CD4-positive, alpha-beta T cell treated with Interleukin-1 beta for 1 hour (primary cell): Measurements from ENCODE around the gene LY6G6F.

Experiments
- DNase-seq, 2 donors: peaks; one replicate each; pipeline ENCODE4 v3.0.0-alpha.2; 2020 to 2022

Gene LY6G6F

GRCh38 chr6:31725502-31726350 is 19.1 kb downstream of the LY6G6F start:
- no peak for DNase-seq

- peak in 1 of 2 donors; percentile 77 for DNase-seq
Observed at GRCh38 chr6:31727034-31727716, 20.5 kb downstream of the LY6G6F start.

GRCh38 chr6:31727717-31728671 is 21.3 kb downstream of the LY6G6F start:
- peak in 1 of 2 donors; percentile 28 for DNase-seq

GRCh38 chr6:31728767-31729514 is 22.3 kb downstream of the LY6G6F start, which contains the start of gene DDAH2:
TSS of gene DDAH2 (minus strand) at chr6:31729299. CDS start at chr6:31729161, 138 bp downstream.
- DNase-seq, result no peak

- peak; percentile 83 for DNase-seq
Observed at GRCh38 chr6:31729515-31729978, 22.9 kb downstream of the LY6G6F start.

- peak; percentile 76 to 78 for DNase-seq
Observed at GRCh38 chr6:31729979-31730630, 23.4 kb downstream of the LY6G6F start.

GRCh38 chr6:31730631-31731086 is 24.0 kb downstream of the LY6G6F start:
- DNase-seq, result no peak

- DNase-seq, result no peak
Observed at GRCh38 chr6:31732029-31732428, 25.4 kb downstream of the LY6G6F start.

GRCh38 chr6:31733734-31734133 is 27.1 kb downstream of the LY6G6F start:
- no peak for DNase-seq

- no peak for DNase-seq
Observed at GRCh38 chr6:31734247-31734820, 27.7 kb downstream of the LY6G6F start.

GRCh38 chr6:31734821-31735406 is 28.2 kb downstream of the LY6G6F start:
- DNase-seq, result peak; percentile 79 to 82

- DNase-seq, result peak; percentile 78 to 83
Observed at GRCh38 chr6:31736021-31736767, 29.5 kb downstream of the LY6G6F start, which contains the start of gene CLIC1. TSS of gene CLIC1 (minus strand) at chr6:31736530. CDS start at chr6:31736300, 230 bp downstream.

- no peak for DNase-seq
Observed at GRCh38 chr6:31736768-31737314, 30.2 kb downstream of the LY6G6F start.

GRCh38 chr6:31737315-31737990 is 30.8 kb downstream of the LY6G6F start:
- peak; percentile 13 to 34 for DNase-seq

GRCh38 chr6:31737991-31738979 is 31.6 kb downstream of the LY6G6F start:
- peak; percentile 79 to 82 for DNase-seq

- peak; percentile 97 to 98 for DNase-seq
Observed at GRCh38 chr6:31739639-31740396, 33.2 kb downstream of the LY6G6F start, which contains the start of gene MSH5. TSS of gene MSH5 (plus strand) at chr6:31740005. CDS start at chr6:31740467, 462 bp downstream.
